ENCODE data around the gene PYGO2.
A peak's percentile ranks its signal among the peaks of the same experiment; 100 is the strongest.

PYGO2 gene

DNA sequence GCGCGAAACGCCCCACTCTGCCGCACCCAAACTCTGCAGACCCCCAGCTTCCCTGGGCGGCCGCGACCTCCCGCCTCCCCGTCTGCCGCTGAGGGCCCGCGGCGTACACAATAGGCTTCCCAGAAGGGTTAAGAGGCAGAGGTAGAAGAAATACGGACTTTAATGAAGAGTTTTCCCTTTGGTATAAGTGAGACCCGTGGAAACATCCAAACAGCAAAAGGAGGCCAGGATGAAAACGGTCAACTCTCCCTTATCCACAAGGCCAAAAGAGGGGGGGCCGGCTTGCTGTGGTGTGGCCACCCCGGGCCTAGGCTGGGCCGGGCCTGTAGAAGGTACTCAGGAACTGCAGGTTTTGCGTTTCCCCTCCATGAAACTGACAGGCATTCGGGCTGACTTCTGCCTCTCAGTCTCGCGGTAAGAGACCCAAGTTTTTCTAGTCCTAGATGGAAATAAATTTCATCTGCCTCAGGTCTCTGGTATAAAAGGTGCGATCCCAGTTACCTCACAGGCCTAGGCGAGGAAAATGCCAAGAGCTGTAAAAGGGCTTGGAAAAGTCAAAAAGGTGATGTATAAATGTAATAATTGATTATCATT lies 671 bp upstream of the PYGO2 start:
- no peak for DNase-seq (ENCODE audit: low read depth, low spot score)

DNA sequence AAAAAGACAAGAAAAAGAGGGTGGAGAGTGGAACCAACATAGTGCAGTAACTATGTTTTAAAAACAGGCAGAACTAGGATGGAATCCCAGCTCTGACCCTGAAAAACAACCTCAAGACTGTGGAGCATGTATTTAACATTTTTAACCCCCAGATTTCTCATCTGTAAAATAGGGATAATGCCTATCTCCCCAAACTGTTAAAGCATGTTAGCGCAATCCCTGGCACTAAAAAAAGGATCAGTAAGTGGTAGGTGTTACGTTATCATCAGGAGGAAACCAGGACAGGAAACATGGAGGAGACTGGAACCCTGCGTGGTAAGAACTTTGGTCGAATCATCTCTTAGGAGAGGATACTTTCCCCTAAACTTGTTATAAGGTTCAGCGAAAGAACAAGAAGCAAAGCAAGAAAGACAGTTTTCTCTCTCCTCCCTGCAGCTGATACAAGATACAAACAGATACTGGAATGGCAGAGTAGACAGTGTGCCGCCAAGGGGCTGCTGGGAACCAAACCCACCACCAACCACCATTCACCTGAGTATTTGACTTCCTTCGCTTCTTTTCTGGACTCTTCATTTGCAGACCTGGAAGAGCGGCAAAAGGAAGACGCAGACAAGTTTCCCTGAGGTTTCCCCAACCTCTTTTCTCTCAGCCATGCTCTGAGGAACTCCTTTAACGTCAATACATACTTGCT lies 991 bp downstream of the PYGO2 start:
- DNase-seq (ENCODE audit: low read depth, low spot score): no peak

DNA sequence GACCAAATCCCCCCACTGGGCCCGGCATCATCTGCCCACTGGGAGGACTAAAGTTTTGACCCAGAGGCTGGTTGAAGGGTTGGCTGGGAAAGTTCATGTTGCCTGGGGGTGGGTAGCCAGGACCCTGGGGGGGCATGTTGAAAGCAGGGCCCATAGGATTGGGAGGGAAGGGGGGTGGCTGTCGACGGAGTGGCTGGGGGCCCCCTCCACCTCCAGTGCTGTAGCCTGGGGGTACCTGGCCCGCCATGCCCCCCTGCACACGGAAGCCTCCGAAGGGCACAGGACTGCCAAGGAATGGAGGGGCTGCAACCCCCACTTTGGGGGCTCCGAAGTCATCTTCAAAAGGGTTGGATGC lies 2.2 kb downstream of the PYGO2 start:
- no peak for DNase-seq (ENCODE audit: low read depth, low spot score)

DNA sequence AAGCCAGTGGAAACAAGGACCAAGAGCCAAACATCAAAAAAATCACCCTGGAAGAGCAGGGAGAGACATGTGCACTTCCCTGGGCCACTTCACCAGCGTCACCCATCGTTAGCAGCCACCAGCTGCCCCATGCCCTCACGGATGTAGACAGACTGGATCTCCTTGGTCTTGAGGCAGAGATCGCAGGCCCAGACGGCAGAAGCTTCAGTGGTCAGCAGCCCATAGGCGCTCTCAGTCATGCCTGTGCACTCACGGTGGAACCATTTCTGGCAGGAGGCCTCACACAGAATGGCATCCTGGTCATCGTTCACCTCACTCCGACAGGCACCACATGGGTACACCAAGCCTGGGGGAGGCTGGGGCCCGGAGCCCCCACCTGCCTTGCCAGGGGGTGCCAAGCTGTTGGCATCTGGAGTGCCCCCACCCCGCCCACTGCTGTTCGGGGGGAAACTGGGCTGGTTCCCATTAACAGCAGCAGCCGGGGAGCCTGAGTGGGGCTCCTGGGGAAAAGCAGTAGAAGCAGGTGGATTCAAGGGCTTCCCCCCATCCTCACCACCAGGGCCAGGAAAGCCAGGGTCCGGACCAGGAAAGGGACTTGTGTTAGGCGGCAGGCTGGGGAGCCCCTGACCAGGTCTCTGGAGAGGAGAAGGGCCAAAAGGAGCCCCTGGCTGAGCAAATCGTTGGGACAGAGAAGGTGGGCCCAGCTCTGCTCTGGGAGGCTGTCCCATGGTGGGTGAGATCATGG lies 2.7 kb downstream of the PYGO2 start:
- DNase-seq (ENCODE audit: low read depth, low spot score): no peak

DNA sequence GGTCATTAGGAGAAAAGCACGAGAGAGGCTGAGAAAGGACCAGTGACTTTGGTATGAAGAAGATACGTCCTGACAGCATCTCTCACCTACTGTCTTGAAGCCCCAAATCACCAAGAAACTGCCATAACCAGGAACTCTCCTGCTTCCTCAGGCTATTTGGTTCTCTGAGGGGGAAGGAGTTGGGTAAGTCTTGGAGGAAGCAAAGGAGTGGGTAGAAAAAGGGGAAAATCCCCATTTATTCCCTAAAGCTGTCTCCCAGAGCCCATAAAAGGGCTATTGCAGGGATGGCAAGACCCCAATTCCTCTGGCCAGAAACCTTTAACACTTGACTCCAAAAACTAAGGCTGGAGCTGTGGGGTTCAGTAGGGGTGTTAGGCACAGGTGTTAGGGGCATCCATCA lies 3.5 kb downstream of the PYGO2 start:
- no peak for DNase-seq (ENCODE audit: low read depth, low spot score)

DNA sequence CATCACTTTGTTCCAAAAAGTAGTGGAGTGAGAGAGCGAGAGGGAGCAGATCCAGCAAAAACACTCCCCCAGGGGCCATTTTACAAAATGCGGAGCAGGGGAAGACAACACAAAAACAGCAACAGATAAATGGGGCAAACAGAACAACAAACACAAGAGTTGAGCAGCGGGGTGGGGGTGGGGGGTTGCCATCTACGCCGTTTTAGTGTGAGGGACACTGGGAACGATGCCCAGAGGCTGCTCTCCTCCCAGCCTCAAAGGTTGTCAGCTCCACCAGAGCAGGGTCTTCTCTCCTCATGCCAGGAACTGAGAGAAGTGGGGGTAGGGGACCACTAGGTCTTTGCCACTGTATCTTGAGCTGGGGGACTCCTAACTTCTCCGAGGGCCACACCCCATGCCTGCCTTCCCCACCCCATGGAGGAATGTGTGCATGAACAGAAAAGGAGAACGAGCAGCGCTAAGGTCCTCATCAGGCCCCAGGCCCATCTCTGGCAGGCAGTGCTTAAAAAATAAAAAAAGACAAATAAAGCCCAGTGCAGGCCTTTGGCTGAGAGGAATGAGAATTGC lies 4.4 kb downstream of the PYGO2 start:
- DNase-seq (ENCODE audit: low read depth, low spot score): no peak

DNA sequence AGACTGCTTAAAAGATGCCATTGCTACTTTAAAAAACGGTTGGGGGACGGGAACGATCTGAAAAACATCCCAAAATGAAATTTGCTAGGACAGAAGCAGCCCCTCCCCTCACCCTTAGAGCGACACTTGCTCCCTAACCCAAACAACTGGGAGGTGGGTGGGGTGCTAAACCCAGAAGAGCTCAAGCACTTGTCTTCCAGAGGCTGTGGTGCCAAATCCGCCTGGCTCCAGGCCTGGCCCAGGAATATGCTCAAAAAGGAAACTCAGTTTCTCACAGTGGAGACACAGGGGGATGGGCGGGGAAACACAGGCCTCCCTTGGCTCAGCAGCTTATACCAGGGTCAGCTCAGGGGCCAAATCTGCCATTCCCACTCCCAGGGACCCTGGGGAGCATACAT lies 5.0 kb downstream of the PYGO2 start:
- no peak for DNase-seq (ENCODE audit: low read depth, low spot score)

DNA sequence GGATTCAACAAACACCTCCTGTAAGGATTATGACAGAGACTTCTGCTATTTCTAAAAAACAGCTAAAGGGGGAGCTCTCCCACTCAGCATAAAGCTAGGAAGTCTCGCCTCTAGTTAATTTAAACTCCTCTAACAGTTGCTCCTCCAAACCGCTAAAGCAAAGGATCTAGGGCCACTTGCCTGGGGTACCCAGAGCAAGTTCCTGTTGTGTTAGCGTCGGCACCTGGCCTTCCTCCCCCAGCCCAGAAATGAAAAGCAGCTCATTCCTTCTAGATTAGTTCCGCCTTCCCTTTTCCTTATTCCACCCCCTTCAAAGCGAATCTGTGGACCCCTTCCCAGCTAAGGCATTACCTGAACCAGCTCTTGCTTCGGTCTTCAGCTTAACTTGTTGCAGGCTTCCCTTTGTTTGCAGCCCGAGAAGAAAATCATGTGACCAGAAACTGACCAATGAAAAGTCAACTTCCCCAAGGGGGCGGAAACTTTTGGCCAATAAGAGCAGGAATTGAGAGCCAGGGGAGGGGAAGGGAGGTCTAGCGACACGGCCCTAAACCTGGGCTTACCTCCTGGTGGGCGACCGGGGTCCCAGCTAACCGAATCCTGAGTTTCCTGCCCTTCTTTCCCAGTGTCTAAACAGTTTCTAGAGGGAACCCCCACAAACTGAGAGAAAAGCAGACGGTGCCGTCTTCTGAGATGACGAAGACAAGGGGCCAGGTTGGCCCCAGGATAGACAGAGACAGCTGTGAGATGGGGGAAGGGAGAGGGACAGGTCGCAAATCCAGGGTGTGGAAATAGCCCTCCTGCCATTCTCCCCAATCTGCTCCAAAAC lies 5.7 kb downstream of the PYGO2 start, which contains the start of gene PBXIP1:
PBXIP1 (minus strand) TSS at position 382 of the 826 bp plus-strand sequence. CDS start 2,378 bp downstream, outside the sequence.
- DNase-seq (ENCODE audit: low read depth, low spot score): peak; percentile 71

DNA sequence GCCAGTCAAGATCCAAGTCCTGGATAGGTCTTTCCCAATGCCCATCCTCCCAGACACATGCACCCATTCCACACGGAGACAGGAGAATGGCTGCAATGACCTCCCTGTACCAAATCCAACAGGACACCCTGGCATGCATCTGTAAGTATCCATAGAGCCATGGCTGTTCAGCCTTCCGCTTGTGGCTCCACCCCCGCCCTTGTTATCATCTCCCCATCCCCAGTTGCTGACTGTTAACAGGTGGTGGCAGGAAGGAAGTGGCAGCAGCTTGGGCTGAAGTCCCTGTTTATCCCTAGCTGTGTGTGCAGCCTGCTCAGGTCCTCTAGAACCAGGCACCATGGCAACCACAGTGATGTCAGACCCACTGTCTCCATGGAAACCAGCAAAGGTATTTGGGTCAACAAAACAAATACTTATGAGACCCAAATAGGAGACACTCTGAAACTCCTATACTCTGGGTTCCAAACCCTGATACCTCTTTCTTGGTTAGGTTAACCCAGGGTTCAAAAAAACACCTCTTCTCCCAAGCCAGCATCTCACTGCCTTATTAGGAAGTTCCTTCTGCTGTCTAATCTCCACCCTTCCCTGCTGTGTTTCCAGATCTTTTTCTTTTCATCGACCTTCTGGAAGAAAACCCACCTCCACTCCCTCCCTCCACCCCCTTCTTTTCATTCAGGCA lies 6.4 kb downstream of the PYGO2 start:
- peak; percentile 88 for DNase-seq (ENCODE audit: low read depth, low spot score)

DNA sequence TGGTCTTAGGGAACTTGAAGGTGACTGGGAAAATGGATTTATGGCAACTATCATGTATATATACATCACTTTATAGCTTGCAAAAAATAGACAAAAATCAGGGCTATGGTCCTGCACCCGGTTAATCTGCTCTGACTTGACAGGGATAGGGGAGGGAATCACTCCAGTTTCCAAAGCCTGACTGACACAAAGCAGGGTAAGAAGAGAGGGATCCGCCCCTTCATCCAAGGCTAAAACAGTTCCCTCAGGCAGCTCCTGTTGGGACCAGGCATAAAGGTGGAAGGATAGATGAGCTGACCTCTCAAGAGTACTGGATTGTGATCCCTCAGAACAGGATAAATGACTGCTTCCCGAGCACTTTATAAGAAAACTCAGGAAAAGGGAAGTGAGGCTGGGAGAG lies 7.0 kb downstream of the PYGO2 start:
- no peak for DNase-seq (ENCODE audit: low read depth, low spot score)

DNA sequence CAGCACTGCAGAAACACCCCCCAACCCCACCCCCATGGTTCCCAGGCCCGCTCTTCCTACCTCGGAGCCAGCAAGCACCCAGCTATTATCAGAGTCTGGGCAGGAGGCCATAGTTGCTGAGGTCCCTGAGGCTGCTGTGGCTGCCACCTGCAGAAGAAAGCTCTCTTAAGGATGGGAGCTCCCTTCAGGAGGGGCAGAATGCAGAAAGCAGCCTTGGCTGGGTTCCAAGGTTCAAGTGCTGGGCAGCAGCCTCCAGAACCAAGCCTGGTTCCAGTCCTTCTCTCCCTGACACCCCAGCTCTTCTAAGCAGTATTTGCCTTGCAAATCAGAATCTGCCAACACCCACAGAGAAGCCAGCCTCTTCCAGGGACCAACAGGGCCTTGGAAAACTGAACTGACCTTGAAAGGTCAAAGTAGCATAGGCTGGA lies 8.0 kb downstream of the PYGO2 start:
- DNase-seq (ENCODE audit: low read depth, low spot score): no peak

DNA sequence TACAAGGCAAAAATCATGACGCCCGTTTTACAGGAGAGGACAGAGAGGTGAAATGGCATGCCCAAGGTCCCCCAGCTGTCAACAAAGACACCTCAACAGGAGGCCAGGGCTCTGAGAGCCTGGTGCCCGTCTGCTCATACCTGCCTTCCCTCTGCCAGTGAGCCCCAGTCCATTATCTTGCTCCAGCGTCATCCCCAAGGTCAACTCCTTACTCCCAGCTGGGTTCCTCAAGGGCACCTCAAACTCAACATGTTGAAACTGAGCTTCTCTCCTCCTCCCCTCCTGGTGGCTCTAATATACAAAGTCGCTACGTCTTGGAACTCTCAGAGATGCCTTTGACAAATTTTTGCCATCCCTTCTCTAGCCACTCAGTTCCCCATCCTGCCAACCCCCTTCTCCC lies 8.9 kb downstream of the PYGO2 start:
- no peak for DNase-seq (ENCODE audit: low read depth, low spot score)

DNA sequence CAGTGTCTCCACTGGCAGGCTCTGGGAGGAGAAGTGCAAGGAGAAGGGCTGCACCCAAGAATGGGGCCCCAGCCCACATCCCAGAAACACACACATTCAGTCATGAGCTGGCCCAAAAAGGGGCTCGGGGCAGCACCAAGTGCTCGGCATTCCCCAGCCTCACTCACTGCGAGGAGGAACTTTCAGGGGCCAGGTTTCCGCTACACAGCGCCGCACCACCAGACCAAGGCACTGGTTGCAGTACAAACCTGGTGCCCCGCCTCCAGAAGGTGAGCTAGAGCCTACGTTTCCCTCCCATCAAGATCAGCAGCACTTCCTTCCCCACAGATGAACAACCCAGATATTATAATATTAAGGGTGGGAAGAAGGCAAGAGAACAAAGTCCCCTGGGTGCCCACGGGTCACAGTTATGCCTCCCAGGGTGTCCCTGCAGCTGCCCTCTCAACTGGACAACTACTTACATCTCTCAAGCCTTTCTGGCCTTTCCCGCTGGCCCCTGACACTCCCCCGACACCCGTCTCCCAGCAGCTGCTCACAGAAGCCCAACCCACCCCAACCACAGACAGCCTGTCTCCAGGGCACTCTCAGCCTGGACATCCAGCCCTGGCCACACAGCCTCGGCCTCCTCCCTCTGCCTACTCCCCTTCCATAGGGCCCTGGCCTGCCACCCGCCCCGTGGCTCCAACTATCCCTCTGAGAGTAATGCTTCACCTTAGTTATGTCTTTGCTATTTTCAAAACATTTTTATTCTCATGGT lies 9.5 kb downstream of the PYGO2 start:
- DNase-seq (ENCODE audit: low read depth, low spot score): peak; percentile 42

DNA sequence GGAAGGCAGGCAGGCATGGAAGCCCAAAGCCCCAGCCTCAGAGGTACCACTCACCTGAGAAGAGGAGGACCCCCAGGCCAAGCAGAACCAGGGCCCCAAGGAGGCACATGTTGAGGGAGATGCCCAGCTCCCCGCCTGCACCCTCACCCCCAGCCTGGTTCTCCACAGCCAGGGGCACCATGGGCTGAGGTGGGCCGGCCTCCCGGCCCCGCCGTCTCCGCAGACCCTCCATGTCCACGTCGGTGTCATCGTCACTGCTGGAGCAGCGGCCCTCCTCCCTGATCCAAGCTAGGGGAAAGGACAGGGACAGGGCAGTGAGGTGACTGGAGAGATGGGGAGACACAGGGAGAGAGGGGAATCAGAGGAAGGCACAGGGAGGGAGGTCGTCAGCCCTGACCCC lies 13.5 kb downstream of the PYGO2 start:
- DNase-seq (ENCODE audit: low read depth, low spot score): no peak

DNA sequence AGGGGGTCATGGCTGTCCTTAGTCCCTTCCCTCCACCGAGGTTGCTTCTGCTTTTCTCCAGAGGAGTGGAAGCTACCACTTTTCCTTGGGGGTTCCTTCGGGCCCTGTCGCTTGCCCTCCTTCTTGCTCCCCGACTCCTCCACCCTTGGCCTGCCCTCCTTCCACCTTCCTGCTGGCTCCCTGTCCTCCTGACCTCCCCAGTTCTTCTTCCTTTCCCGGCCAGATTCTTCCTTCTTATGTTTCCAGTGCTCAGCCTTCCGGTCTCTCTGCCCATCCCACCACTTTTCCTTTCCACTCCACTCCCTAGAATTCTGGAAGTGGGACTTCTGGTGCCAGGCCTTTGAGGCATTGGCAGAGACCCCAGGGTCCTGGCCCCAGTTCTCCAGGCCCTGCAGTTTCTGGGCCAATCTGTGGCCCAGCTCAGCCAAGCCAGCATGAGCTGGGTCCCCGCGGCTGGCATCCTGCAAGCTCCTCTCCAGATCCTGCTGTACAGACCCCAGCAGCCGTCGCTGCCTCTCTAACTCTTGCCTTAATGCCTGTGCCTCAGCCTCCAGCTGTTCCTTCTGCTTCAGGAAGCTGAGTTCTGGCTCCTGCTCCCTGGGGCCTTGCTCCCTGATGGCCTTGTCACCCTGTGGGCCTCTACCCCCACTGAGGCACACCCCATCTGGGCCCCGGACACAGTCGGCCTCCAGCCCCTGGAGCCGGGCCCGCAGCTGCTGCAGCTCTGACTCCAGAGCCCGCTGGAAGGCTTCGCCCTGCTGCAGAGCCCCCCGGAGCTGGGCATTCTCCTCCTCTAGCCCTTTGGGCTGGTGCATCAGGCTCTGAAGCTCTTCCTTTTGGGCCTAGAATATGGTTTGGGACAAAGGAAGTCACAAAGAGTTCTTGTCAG lies 15.4 kb downstream of the PYGO2 start:
- no peak for DNase-seq (ENCODE audit: low read depth, low spot score)

DNA sequence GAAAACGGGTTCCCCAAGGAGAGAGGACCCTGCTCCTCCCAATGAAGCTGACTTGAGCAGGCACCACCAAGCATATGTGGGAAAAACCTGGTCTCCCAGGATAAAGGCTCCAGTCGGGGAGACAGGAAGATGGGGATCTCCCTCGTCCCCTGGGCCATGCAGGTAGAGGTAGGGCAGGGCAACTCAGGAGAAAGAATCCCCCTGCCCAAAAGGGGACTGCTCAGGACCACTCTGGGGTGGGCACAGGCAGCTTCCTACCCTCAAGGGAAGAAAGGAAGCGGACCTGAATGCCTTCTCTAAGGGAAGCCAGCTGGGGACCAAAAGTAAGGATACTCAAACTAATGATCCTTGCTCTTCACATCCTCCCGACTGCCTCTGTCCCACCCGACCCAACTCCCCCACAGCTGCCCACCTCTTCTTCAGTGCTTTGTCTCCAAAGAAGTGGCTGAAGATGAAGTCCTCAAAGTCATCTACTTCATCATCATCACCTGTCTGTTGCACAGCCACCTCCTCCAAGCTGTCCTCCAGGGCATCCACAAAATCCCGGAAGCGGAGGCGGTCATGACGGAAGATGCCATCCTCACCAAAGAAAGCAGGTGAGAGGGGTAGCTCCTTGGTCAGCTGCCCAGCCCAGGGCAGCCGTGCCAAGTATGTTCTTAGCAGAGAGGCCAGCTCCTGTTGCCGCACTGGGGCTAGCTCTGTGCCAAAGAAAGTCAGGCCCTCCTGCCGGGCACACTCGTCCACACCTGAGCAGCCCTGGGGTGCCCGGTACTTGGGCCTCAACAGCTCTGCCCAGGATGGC lies 16.2 kb downstream of the PYGO2 start:
- DNase-seq (ENCODE audit: low read depth, low spot score): no peak

DNA sequence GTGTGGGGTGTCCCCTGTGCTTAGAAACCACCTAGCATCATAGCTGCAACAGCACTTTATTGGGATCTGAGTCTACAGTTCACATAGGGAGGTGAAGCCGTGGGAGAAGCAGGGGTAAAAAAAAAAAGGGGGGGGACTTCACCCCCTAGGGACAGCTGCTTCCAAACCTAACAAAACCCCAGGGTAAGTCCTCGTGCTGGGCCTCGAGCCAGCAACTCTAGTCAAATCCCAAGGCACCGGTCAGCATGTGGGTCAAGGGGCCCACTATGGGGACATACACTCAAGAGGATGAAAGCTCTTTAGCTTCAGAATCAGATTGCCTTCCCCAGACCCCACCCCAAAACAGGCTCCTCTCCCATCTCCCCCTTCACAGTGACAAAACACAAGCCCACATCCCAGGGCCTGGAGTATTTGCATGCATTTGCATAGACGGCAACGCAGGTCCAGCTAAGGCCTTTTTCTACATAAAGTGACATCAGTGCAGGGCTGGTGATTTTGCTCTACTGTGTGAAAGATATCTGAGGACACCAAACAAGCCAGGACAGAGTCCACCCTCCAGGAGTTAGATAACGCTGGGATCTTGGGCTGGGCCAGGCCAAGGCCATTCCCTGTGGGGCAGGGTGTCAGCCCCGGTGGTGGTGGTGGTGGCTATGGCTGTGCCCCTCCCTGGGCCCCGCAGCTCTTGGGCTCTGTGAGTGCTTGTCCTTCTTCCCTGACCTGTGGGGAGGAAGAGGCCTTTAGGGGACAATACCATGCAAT lies 17.0 kb downstream of the PYGO2 start:
- no peak for DNase-seq (ENCODE audit: low read depth, low spot score)
